Retinal pigment epithelial cell (primary cell): ENCODE data around the gene ODF4.

ENCODE experiments used
- DNase-seq: peaks from one replicate; pipeline ENCODE4 v3.0.0-alpha.2; 2010; ENCODE audit warnings: low read depth
- H3K4me3 ChIP-seq: 2 replicates; pipeline ENCODE4 v1.5.1; 2011; ENCODE audit warnings: mild to moderate bottlenecking, low read length, control low read depth, moderate library complexity
- TF ChIP-seq, protein P1 (sequence below): conservative IDR thresholded peaks from 2 replicates; pipeline ENCODE4 v1.5.1; 2011; ENCODE audit warnings: low read depth, low read length, control low read depth, inconsistent platforms

Gene ODF4

DNA sequence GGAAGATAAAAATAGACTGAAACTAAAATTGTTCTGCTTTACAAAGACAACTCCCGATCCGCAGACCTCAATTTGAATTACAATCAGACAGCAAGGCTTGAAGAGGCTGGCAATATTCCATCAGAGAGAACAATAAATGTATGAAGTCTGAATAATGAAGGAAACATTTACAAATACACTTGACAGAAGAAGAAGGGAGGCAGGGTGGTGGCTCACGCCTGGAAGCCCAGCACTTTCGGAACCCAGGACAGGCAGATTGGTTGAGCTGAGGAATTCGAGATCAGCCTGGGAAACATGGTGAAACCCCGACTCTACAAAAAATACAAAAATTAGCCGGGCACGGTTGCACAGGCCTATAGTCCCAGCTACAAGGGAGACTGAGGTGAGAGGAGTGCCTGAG lies 14.6 kb downstream of the ODF4 start:
- TF ChIP-seq, protein P1, sequence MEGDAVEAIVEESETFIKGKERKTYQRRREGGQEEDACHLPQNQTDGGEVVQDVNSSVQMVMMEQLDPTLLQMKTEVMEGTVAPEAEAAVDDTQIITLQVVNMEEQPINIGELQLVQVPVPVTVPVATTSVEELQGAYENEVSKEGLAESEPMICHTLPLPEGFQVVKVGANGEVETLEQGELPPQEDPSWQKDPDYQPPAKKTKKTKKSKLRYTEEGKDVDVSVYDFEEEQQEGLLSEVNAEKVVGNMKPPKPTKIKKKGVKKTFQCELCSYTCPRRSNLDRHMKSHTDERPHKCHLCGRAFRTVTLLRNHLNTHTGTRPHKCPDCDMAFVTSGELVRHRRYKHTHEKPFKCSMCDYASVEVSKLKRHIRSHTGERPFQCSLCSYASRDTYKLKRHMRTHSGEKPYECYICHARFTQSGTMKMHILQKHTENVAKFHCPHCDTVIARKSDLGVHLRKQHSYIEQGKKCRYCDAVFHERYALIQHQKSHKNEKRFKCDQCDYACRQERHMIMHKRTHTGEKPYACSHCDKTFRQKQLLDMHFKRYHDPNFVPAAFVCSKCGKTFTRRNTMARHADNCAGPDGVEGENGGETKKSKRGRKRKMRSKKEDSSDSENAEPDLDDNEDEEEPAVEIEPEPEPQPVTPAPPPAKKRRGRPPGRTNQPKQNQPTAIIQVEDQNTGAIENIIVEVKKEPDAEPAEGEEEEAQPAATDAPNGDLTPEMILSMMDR = no peak
- no peak for DNase-seq
- no peak overlapping the region for H3K4me3 ChIP-seq

DNA sequence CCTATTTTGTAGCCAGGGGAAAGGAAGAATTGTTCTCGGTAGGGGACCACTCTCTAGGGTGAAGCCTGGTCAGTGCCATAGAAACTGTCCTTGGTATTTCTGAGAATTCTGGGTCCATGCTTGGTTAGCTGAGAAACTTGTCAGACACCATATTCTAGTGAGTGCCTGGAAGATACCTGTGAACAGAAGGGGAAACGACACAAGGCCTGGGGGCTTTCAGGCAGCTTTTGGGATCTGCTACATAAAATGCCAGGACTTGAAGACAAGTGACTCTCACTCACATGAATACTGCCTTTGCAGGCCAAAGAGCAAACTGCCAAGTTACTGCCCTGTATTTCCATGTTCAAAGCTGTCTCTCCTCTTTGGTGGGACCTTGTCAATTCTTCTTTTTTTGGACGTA lies 18.3 kb downstream of the ODF4 start:
- TF ChIP-seq, protein P1 = no peak
- no peak for DNase-seq

DNA sequence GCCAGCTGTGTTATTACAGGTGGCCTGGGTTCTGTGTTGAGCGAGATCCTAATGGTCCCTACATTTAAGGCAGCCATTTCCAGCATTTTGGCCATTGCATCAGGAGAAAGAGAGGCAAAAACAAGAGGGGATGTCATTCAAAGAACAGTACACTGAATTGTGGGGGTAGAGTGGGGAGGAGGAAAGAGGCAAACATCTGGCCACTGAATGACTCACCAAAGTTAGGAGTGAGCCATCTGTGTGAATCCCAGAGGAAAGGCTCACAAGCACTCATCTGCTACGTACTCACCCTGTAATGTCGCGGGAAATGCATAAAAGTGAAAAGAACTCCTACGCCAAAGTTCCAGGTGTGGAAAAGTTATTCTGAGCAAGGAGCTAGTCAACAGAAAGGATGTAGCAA lies 20.1 kb downstream of the ODF4 start:
- DNase-seq = no peak
- H3K4me3 ChIP-seq = no peak overlapping the region
- TF ChIP-seq, protein P1 = no peak

More for the DNA sequence above, 18.3 kb downstream of the ODF4 start:
- H3K4me3 ChIP-seq = no peak overlapping the region

DNA sequence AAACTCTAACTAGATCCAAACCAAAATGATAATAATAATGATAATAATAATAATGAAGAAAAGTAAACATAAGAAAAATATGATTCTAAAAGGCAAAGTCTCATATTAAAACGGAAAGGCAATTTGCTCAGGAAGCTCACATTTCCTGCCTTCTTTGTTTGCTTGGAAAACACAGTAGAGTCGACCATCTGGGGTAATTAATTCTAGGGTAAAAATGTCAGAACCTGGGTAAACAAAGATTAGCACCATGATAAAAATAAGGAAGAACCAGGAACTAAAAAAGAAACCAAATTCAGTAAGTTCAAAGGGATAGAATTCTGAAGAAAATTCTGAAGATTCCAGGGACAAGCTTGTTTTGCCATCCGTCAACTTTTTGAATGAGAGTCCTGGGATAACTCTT lies 20.6 kb downstream of the ODF4 start:
- no peak overlapping the region for H3K4me3 ChIP-seq
- DNase-seq = no peak
- TF ChIP-seq, protein P1 = no peak

DNA sequence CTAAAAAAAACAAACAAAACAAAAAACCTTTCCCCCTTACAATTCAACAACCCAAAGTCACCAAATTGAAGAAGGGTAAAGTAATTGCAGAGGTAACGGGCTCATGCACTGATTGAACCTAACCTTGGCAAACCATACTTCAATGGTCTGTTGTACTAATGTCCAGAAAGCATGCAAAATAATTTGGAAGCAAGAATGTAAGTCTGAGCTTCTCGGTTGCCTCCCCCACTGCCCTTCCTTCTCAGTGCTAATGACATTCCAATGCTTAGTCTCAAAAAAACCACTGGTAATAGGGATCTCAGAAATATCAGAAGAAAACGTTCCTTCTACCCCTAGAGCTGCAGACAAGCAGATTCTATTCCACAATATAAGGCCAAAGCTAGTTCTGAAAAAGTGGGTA lies 21.1 kb downstream of the ODF4 start:
- TF ChIP-seq, protein P1 = no peak
- no peak overlapping the region for H3K4me3 ChIP-seq
- DNase-seq = no peak

DNA sequence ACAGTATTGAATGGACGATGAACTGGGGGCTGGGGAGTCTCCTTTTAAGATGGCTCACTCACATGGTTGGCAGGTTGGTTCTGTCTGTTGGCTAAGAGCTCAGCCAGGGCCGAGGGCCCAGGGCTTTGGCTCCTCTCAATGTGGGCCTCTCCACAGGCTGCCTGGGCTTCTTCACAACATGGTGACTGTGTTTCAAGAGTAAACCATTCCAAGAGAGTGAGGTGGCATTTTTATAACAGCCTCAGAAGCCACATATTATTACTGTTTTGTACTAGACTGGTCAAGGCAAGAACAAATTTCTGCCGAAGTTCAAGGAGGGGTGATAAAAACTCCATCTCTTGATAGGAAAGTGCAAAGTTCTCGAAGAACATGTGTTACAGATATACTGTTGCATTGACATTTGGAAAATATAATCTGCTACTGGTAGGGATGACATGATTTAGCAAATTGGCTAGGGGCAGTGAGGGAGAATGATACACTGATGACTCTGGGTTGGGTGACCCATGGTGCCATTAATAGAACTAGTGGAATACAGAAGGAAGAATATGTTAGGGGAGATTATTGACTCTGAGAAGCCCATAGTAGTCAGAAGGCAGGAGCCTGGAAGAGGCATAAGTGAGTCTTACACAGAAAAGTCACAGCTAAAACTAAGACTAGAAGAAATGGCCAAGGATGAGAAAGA lies 23.2 kb downstream of the ODF4 start:
- DNase-seq = no peak
- no peak overlapping the region for H3K4me3 ChIP-seq
- TF ChIP-seq, protein P1 = no peak

DNA sequence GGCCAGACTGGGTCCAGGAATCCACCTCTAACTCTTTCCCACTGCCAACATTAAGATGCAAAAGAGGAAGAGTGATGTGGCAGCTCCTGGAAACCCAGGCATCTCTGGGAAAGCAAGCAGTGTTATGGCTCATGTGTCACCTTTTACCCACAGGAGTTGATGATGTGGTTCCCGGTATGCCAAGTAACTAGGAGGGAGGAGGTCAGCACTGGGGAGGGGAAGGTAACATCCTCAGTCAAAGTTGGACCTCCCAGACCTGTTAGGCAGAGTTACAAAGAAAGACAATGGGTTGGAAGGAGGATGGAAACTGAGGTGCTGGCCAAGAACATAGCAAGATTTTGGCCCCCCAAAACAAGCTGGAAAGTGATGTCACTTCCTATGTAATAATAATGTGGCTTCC lies 25.5 kb downstream of the ODF4 start:
- DNase-seq = no peak
- H3K4me3 ChIP-seq = no peak overlapping the region
- TF ChIP-seq, protein P1 = no peak
